C4-2B (cell line): ENCODE measurements around the gene INPP5D.

Source experiments
- H3K27ac ChIP-seq: fragments of 450-650 bp; 2 replicates; pipeline ENCODE4 v1.5.1; 2017
- CTCF ChIP-seq: fragments of 450-650 bp; conservative IDR thresholded peaks from 2 replicates; pipeline ENCODE4 v1.5.1; 2017; ENCODE audit warnings: mild to moderate bottlenecking
- ZFX ChIP-seq: fragments of 450-650 bp; IDR thresholded peaks from 2 replicates; pipeline ENCODE4 v1.6.1; 2017

Gene INPP5D

GRCh38 chr2:233080836-233081229 is 20.7 kb downstream of the INPP5D start:
- H3K27ac ChIP-seq, result no peak overlapping the region
- TF ChIP-seq CTCF (no peak), ZFX (no peak)

GRCh38 chr2:233081232-233081730 is 21.1 kb downstream of the INPP5D start:
- no peak for TF ChIP-seq CTCF
- TF ChIP-seq ZFX, result no peak
- no peak overlapping the region for H3K27ac ChIP-seq

- no peak overlapping the region for H3K27ac ChIP-seq
These were observed 21.6 kb downstream of the INPP5D start for GRCh38 chr2:233081731-233082221.

GRCh38 chr2:233082222-233082930 is 22.2 kb downstream of the INPP5D start:
- no peak overlapping the region for H3K27ac ChIP-seq
- TF ChIP-seq ZFX (no peak), CTCF (no peak)

More at GRCh38 chr2:233081731-233082221, 21.6 kb downstream of the INPP5D start:
- no peak for TF ChIP-seq CTCF
- no peak for TF ChIP-seq ZFX

- H3K27ac ChIP-seq, result no peak overlapping the region
- TF ChIP-seq ZFX (no peak), CTCF (no peak)
These were observed 23.0 kb downstream of the INPP5D start for GRCh38 chr2:233082931-233083755.

- no peak overlapping the region for H3K27ac ChIP-seq
- TF ChIP-seq ZFX (no peak), CTCF (no peak)
These were observed 23.6 kb downstream of the INPP5D start for GRCh38 chr2:233083782-233084181.

- no peak for TF ChIP-seq CTCF
- TF ChIP-seq ZFX, result no peak
- no peak overlapping the region for H3K27ac ChIP-seq
These were observed 24.3 kb downstream of the INPP5D start for GRCh38 chr2:233084488-233084887.
